Measurements from ENCODE around the gene SAMHD1. TPM values are rescaled to one million over a fixed set of nuclear protein-coding genes. Genes with fewer than 3 reads are reported as not detected.
A peak's percentile ranks its signal among the peaks of the same experiment; 100 is the strongest.

SAMHD1 gene
- total and polyA plus RNA-seq, 2 of the 13 experiments (the other 11 are each of a cell fraction or from before 2014, with no cell fraction given): 16.9 to 43.5 TPM

- Histone ChIP-seq H3K4me3 (replicated peaks in 1 of 3; ENCODE audit: insufficient read depth in 1 of 3, low read depth in 2 of 3, low read length in 3 of 3) (peak overlapping the region; percentile 28 to 50 (median 37); a peak in 3 of 6 replicates), H4K20me1 (ENCODE audit: insufficient read depth, low read length) (no peaks in the 10 kb centered on the region), H3K4me2 (ENCODE audit: low read depth, low read length) (peak overlapping the region; percentile 71), H3K9me3 (ENCODE audit: low read length) (no peaks in the 10 kb centered on the region), H3K4me1 (ENCODE audit: insufficient read depth, low read length) (peaks cover 29% of the 10 kb centered on the region), H3K27ac (ENCODE audit: extremely low read length, insufficient read depth, low read length) (no peak overlapping the region), H3K36me3 (replicated peaks in 1 of 2; ENCODE audit: control insufficient read depth in 1 of 2, insufficient read depth in 2 of 2, low read length in 2 of 2) (no peaks in the 10 kb centered on the region), H3K79me2 (ENCODE audit: insufficient read depth, low read length) (no peaks in the 10 kb centered on the region), H3K27me3 (ENCODE audit: control insufficient read depth in 1 of 2, insufficient read depth in 2 of 2, low read length in 2 of 2) (no peaks in the 10 kb centered on the region), H2AFZ (ENCODE audit: low read length) (peak overlapping the region; percentile 93), H3K9ac (ENCODE audit: insufficient read depth, low read depth, low read length) (peak overlapping the region; percentile 32)
- BruUV-seq (replicated peaks): no TSS peak
- no peak for DNase-seq (ENCODE audit: low spot score)
- WGBS (ENCODE audit: low lambda C conversion rate): 74% methylated on average over 4 of the region's 4 CpGs
- CTCF ChIA-PET (ENCODE audit: low intra/inter-chr PET ratio, low total read pairs): no interaction called here
- FAIRE-seq: no peak
- in situ Hi-C loops (cut with HindIII; ENCODE audit: extremely low pct_ligation_motif_present, low pct_unique_long_range_greater_than_20kb): no loop called here
- intact Hi-C loops (cut with micrococcal nuclease; ENCODE audit: unreplicated experiment): no loop called here
- no peak for ATAC-seq
- POLR2A ChIA-PET: no interaction called here
- 0 out of 2 replicates have a peak, but pooled peaks have one; percentile 16 for TF ChIP-seq POGZ (CRISPR knock-in tag; IDR thresholded peaks at IDR 0.05)
- TF ChIP-seq ZMAT3 (CRISPR knock-in tag; conservative IDR thresholded peaks at IDR 0.05): no peak
- 0 out of 2 replicates have a peak, but pooled peaks have one; percentile 2 for TF ChIP-seq GMEB1 (CRISPR knock-in tag; IDR thresholded peaks at IDR 0.05; ENCODE audit: borderline replicate concordance)
- no peak for TF ChIP-seq HBP1 (CRISPR knock-in tag; IDR thresholded peaks at IDR 0.05; ENCODE audit: low read depth)
- no peak for TF ChIP-seq ZNF557 (CRISPR knock-in tag; IDR thresholded peaks at IDR 0.05)
- no peak for TF ChIP-seq HMGXB4 (CRISPR knock-in tag; IDR thresholded peaks at IDR 0.05; ENCODE audit: borderline replicate concordance in 1 of 2, low read depth in 1 of 2)
- no peak for TF ChIP-seq ZFP91 (CRISPR knock-in tag; IDR thresholded peaks at IDR 0.05; ENCODE audit: borderline replicate concordance)
- no peak for TF ChIP-seq JUN (CRISPR knock-in tag; IDR thresholded peaks at IDR 0.05)
- TF ChIP-seq RARA (CRISPR knock-in tag; IDR thresholded peaks at IDR 0.05): no peak
- no peak for TF ChIP-seq SKI (IDR thresholded peaks at IDR 0.05; ENCODE audit: partially characterized antibody)
- TF ChIP-seq TRAFD1 (CRISPR knock-in tag; IDR thresholded peaks at IDR 0.05; ENCODE audit: borderline replicate concordance): no peak
These were observed 17.5 kb upstream of the SAMHD1 start for GRCh38 chr20:36969051-36969450.
